Erythroblast (primary cell): ENCODE results near the gene FLOT2.

Source experiments
- DNase-seq, 2 experiments: peaks; one replicate each; lab custom pipeline; 2025; lab: John Stamatoyannopoulos, UW
- GATA1 ChIP-seq: IDR thresholded peaks from 2 replicates; pipeline ENCODE4 v1.6.1; 2011; ENCODE audit warnings: low read depth, mild to moderate bottlenecking, control low read depth, low read length, moderate library complexity
- POLR2A ChIP-seq: IDR thresholded peaks from 2 replicates; pipeline ENCODE4 v1.6.1; 2011; ENCODE audit warnings: mild to moderate bottlenecking, low read length

The FLOT2 gene

DNA sequence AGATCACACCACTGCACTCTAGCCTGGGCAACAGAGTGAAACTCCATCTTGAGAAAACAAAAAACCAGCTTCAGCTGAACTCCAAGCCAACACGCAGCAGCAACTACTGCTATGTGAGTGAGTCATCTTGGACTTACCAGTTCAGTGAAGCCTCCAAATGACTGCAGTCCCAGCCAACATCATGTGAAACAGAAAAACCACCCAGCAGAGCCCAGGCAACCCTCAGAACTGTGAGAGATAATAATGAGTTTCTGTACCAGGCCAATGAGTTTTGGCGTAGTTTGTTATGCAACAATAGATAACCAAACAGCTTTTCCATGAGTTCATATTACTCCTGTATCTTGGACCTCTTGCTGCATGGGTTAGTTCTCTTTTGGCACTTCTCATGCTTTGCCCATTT, 30.5 kb upstream of the FLOT2 start:
- TF ChIP-seq POLR2A, result no peak
- no peak for TF ChIP-seq GATA1
- no peak for DNase-seq

- TF ChIP-seq GATA1, result no peak
- no peak for TF ChIP-seq POLR2A
Measured at GRCh38 chr17:28926786-28927185, 29.3 kb upstream of the FLOT2 start.

GRCh38 chr17:28926366-28926765, 28.8 kb upstream of the FLOT2 start:
- TF ChIP-seq GATA1 (no peak), POLR2A (no peak)
- DNase-seq, result no peak

More at GRCh38 chr17:28926786-28927185, 29.3 kb upstream of the FLOT2 start:
- no peak for DNase-seq

- TF ChIP-seq POLR2A (no peak), GATA1 (no peak)
- peak in 1 of 2 experiments; percentile 9 for DNase-seq
Measured at GRCh38 chr17:28925912-28926365, 28.4 kb upstream of the FLOT2 start.

DNA sequence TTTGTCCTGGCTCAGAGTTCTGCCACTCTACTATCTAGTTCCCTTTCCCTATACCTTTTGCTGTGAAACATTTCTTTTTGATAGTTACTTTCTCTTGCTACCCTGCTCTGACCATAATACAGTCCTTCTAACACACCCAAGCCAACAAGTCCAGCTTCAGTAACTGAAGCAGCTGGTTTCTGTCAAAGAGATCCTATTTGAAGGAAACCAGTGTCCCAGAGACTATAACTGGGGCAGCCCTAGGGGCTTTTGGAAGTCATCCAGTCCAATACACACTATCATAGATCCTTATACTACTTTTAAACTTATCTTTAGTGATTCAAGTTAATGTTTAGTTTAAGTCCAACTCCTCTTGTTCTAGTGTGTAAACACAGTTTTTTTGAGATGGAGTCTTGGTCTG, 22.7 kb upstream of the FLOT2 start:
- TF ChIP-seq GATA1, result no peak
- no peak for TF ChIP-seq POLR2A
- DNase-seq, result no peak

GRCh38 chr17:28918295-28918694, 20.8 kb upstream of the FLOT2 start:
- no peak for TF ChIP-seq POLR2A
- no peak for TF ChIP-seq GATA1

DNA sequence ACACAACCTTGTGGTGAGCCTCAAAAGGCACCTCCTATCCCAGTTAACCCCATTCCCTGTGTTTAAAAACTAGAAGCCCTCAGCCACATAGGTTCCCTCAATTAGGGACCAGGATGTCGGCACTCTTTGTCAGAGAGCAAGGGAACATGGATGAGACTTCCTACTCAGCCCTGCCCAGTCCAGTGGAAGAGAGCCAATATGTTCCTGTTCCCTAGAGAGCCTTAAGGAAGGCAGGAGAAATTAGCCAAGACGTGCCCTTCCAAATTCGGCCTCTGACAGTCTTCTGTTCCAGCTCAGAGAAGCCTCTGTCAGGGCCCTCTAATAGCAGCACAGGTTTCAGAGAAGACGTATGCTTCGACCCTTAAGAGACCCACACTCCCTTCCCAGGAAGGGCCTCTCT, 19.9 kb upstream of the FLOT2 start:
- DNase-seq, result no peak
- TF ChIP-seq GATA1 (no peak), POLR2A (no peak)

More at GRCh38 chr17:28918295-28918694, 20.8 kb upstream of the FLOT2 start:
- DNase-seq, result no peak

DNA sequence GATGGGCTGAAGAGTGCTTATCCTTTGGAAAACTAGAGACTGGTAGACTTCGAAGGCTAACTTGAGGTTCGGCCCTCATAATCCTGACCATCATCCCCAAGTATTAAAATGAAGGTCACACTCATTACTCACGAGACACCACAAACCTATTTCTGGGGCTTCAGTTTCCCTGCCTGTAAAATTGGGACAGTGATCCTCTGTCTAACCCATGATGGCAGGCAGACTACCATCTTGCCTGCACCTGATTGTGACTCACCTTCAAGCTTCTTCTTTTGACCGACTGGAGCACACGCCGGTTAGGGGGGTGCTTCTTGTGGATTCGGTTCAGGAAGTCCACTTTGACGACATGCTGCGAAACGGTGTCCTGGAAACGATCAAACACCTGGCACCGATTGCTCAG, 19.5 kb upstream of the FLOT2 start:
- no peak for DNase-seq
- no peak for TF ChIP-seq GATA1
- TF ChIP-seq POLR2A, result no peak

GRCh38 chr17:28916302-28916934, 18.9 kb upstream of the FLOT2 start:
- DNase-seq, result peak; percentile 63 to 73
- TF ChIP-seq POLR2A (no peak), GATA1 (no peak)

DNA sequence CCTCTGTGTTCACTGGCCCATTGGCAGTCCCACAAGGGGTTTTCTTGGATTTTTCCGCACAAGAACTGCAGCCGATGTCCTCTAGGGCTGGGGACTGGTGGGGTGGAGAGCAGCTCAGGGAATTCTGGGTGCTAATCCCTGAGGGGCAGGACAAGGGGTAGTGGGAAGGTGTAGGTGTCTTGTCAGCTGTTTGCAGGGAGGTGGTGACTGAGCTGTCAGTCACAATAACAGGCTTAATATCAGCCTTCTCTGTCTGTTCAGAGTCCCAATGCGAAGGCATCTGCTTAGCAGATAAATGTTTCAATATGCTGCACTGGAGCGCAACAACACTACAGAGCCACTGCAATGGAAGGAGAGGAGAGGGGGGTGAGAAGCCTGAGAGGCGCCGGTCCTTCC, 15.4 kb upstream of the FLOT2 start:
- no peak for TF ChIP-seq GATA1
- no peak for TF ChIP-seq POLR2A

GRCh38 chr17:28912281-28912937, 14.9 kb upstream of the FLOT2 start:
- no peak for TF ChIP-seq POLR2A
- TF ChIP-seq GATA1, result no peak
- DNase-seq, result peak; percentile 63 to 69

More for the DNA sequence above, 15.4 kb upstream of the FLOT2 start:
- peak; percentile 23 to 37 for DNase-seq

- no peak for DNase-seq
- TF ChIP-seq POLR2A (no peak), GATA1 (no peak)
Measured at GRCh38 chr17:28911411-28912045, 14.0 kb upstream of the FLOT2 start.

DNA sequence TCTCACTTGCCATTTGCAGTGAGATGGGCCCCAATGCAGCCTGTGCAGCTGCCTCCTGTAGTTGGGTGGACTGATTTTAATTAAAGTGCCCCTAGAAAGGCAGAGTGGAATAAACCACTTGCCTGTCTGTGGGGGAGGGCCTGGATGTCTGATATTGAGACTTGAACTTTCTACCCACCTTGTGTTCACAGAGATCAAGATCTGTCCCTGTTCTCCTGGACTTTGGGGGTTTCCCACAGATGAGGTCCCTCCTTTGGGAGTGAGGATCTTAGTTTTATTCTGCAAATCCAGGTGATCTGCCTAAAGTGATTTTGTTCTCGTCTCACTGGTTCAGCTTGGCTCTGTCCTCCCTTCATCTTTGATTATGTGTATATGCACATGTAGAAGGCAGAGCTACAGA, 13.0 kb upstream of the FLOT2 start:
- no peak for TF ChIP-seq POLR2A
- TF ChIP-seq GATA1, result no peak
- no peak for DNase-seq

GRCh38 chr17:28908640-28909167, 11.2 kb upstream of the FLOT2 start:
- TF ChIP-seq POLR2A, result no peak
- TF ChIP-seq GATA1, result no peak
- no peak for DNase-seq
